ENCODE results near the gene CDH13.

Gene CDH13

DNA sequence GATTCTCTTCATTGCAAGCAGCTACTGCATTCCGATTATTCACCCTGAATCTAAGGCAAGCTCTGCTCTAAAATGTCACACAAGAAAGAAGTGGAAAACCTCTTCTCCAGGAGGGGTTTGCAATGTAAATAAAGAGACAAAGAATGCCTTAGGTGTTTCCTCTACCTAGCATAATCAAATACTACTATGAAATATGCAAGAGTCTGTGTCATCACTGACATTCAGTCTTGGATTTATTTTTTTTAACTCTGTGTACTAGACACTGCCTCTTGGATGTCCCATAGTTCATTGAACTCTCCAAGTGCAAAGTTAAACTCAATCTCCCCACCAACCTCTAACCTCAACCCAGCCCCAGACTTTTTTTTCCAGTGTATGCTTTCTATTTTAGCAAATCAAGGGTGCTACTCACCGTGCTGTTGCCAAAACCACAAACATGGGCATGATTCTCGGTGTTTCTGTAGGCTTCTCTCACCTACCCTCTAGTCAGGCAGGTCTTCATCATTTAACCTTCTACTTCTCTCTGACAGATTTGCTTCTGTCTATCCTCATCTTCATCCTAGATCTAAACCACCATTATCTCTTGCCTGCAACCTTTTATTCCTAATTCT is 329.1 kb downstream of the CDH13 start:
- TF ChIP-seq, protein P1, sequence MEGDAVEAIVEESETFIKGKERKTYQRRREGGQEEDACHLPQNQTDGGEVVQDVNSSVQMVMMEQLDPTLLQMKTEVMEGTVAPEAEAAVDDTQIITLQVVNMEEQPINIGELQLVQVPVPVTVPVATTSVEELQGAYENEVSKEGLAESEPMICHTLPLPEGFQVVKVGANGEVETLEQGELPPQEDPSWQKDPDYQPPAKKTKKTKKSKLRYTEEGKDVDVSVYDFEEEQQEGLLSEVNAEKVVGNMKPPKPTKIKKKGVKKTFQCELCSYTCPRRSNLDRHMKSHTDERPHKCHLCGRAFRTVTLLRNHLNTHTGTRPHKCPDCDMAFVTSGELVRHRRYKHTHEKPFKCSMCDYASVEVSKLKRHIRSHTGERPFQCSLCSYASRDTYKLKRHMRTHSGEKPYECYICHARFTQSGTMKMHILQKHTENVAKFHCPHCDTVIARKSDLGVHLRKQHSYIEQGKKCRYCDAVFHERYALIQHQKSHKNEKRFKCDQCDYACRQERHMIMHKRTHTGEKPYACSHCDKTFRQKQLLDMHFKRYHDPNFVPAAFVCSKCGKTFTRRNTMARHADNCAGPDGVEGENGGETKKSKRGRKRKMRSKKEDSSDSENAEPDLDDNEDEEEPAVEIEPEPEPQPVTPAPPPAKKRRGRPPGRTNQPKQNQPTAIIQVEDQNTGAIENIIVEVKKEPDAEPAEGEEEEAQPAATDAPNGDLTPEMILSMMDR (conservative IDR thresholded peaks at IDR 0.05; ENCODE audit: low read length), result no peak
- DNase-seq (ENCODE audit: low read depth), result no peak
- H3K4me3 ChIP-seq (ENCODE audit: low read length), result no peak overlapping the region

- no peak overlapping the region for H3K4me3 ChIP-seq (ENCODE audit: low read length)
- DNase-seq (ENCODE audit: low read depth), result no peak
- TF ChIP-seq, protein P1 (conservative IDR thresholded peaks at IDR 0.05; ENCODE audit: low read length), result no peak
Measured at GRCh38 chr16:82957212-82957611, 330.4 kb downstream of the CDH13 start.

GRCh38 chr16:82960918-82961317 is 334.1 kb downstream of the CDH13 start:
- no peak overlapping the region for H3K4me3 ChIP-seq (ENCODE audit: low read length)
- TF ChIP-seq, protein P1 (conservative IDR thresholded peaks at IDR 0.05; ENCODE audit: low read length), result no peak

GRCh38 chr16:82963653-82964052 is 336.9 kb downstream of the CDH13 start:
- no peak for DNase-seq (ENCODE audit: low read depth)
- no peak overlapping the region for H3K4me3 ChIP-seq (ENCODE audit: low read length)
- TF ChIP-seq, protein P1 (conservative IDR thresholded peaks at IDR 0.05; ENCODE audit: low read length), result no peak

More at GRCh38 chr16:82960918-82961317, 334.1 kb downstream of the CDH13 start:
- DNase-seq (ENCODE audit: low read depth), result no peak

GRCh38 chr16:82965808-82966207 is 339.0 kb downstream of the CDH13 start:
- no peak for DNase-seq (ENCODE audit: low read depth)
- TF ChIP-seq, protein P1 (conservative IDR thresholded peaks at IDR 0.05; ENCODE audit: low read length), result no peak
- H3K4me3 ChIP-seq (ENCODE audit: low read length), result no peak overlapping the region

- H3K4me3 ChIP-seq (ENCODE audit: low read length), result no peak overlapping the region
- DNase-seq (ENCODE audit: low read depth), result no peak
- TF ChIP-seq, protein P1 (conservative IDR thresholded peaks at IDR 0.05; ENCODE audit: low read length), result no peak
Measured at GRCh38 chr16:82967424-82967823, 340.7 kb downstream of the CDH13 start.

GRCh38 chr16:82971126-82971525 is 344.4 kb downstream of the CDH13 start:
- DNase-seq (ENCODE audit: low read depth), result no peak
- H3K4me3 ChIP-seq (ENCODE audit: low read length), result no peak overlapping the region
- TF ChIP-seq, protein P1 (conservative IDR thresholded peaks at IDR 0.05; ENCODE audit: low read length), result no peak
